Jurkat, Clone E6-1 (cell line): ENCODE results near the gene VIPR1.

Experiments used
- DNase-seq: peaks from one replicate; pipeline ENCODE4 v3.0.0-alpha.2; 2011; ENCODE audit warnings: low read depth, low spot score
- H3K4me3 ChIP-seq: 2 replicates; pipeline ENCODE4 v1.5.1; 2011; ENCODE audit warnings: mild to moderate bottlenecking, low read length, control low read depth, moderate library complexity

The VIPR1 gene

GRCh38 chr3:42492508-42493080, 9.8 kb upstream of the VIPR1 start:
- no peak for DNase-seq
- no peak overlapping the region for H3K4me3 ChIP-seq

- DNase-seq: no peak
- H3K4me3 ChIP-seq: no peak overlapping the region
Measured at GRCh38 chr3:42493126-42493797, 9.2 kb upstream of the VIPR1 start.

- no peak overlapping the region for H3K4me3 ChIP-seq
- no peak for DNase-seq
Measured at GRCh38 chr3:42493798-42494151, 8.7 kb upstream of the VIPR1 start.

- no peak for DNase-seq
Measured at GRCh38 chr3:42495393-42495792, 7.0 kb upstream of the VIPR1 start.

GRCh38 chr3:42497009-42497731, 5.3 kb upstream of the VIPR1 start:
- H3K4me3 ChIP-seq: no peak overlapping the region
- no peak for DNase-seq

More at GRCh38 chr3:42495393-42495792, 7.0 kb upstream of the VIPR1 start:
- H3K4me3 ChIP-seq: no peak overlapping the region

- DNase-seq: no peak
Measured at GRCh38 chr3:42498034-42498433, 4.4 kb upstream of the VIPR1 start.

GRCh38 chr3:42498791-42499477, 3.5 kb upstream of the VIPR1 start:
- no peak for DNase-seq

More at GRCh38 chr3:42498034-42498433, 4.4 kb upstream of the VIPR1 start:
- H3K4me3 ChIP-seq: no peak overlapping the region

GRCh38 chr3:42499478-42499871, 3.0 kb upstream of the VIPR1 start:
- DNase-seq: no peak
- no peak overlapping the region for H3K4me3 ChIP-seq

More at GRCh38 chr3:42498791-42499477, 3.5 kb upstream of the VIPR1 start:
- no peak overlapping the region for H3K4me3 ChIP-seq

GRCh38 chr3:42500091-42500490, 2.4 kb upstream of the VIPR1 start:
- no peak overlapping the region for H3K4me3 ChIP-seq
- no peak for DNase-seq

- no peak for DNase-seq
- no peak overlapping the region for H3K4me3 ChIP-seq
Measured at GRCh38 chr3:42500909-42501308, 1.5 kb upstream of the VIPR1 start.

- no peak overlapping the region for H3K4me3 ChIP-seq
- DNase-seq: no peak
Measured at GRCh38 chr3:42501321-42501680, 1.1 kb upstream of the VIPR1 start.

- no peak for DNase-seq
- peak overlapping the region; percentile 23 for H3K4me3 ChIP-seq
Measured at GRCh38 chr3:42501681-42502428, 588 bp upstream of the VIPR1 start.

GRCh38 chr3:42503251-42503924, 945 bp downstream of the VIPR1 start:
- DNase-seq: no peak
- H3K4me3 ChIP-seq: no peak overlapping the region

- no peak overlapping the region for H3K4me3 ChIP-seq
- DNase-seq: no peak
Measured at GRCh38 chr3:42503957-42504333, 1.5 kb downstream of the VIPR1 start.

- no peak for DNase-seq
- no peak overlapping the region for H3K4me3 ChIP-seq
Measured at GRCh38 chr3:42504334-42505127, 2.1 kb downstream of the VIPR1 start.

GRCh38 chr3:42505128-42505848, 2.8 kb downstream of the VIPR1 start:
- no peak for DNase-seq
- no peak overlapping the region for H3K4me3 ChIP-seq

GRCh38 chr3:42505849-42506410, 3.5 kb downstream of the VIPR1 start:
- DNase-seq: no peak
- no peak overlapping the region for H3K4me3 ChIP-seq
